Neural cell (in vitro differentiated cells): ENCODE data around the gene SP4. TPM values are rescaled to one million over a fixed set of nuclear protein-coding genes. Genes with fewer than 3 reads are reported as not detected.

Source experiments
- H2AFZ ChIP-seq: fragments of 200-600, 300-800 bp; sonication (generic), shearing (Covaris generic); 2 replicates; pipeline ENCODE4 v1.6.0; 2014; ENCODE audit warnings: low read depth, mild to moderate bottlenecking, antibody characterized with exemption, low read length, moderate library complexity
- H3F3A ChIP-seq: fragments of 200-600 bp; shearing (Covaris generic); 2 replicates; pipeline ENCODE4 v1.6.1; 2016; ENCODE audit warnings: mild to moderate bottlenecking, moderate library complexity, mixed read lengths, antibody characterized with exemption, low read length; ENCODE audit not compliant: insufficient read depth, poor library complexity, severe bottlenecking
- H3K27ac ChIP-seq: fragments of 200-600, 300-800 bp; sonication (generic), shearing (Covaris generic); 2 replicates; pipeline ENCODE4 v1.5.1; 2014; ENCODE audit warnings: mild to moderate bottlenecking, low read length, moderate library complexity
- H3K27me3 ChIP-seq: fragments of 300-800, 200-600 bp; sonication (generic), shearing (Covaris generic); 2 replicates; pipeline ENCODE4 v1.6.0; 2014; ENCODE audit warnings: mild to moderate bottlenecking, low read depth, low read length, moderate library complexity; ENCODE audit not compliant: insufficient read depth
- H3K36me3 ChIP-seq: fragments of 300-800, 200-600 bp; sonication (generic), shearing (Covaris generic); 2 replicates; pipeline ENCODE4 v1.5.1; 2014; ENCODE audit warnings: mild to moderate bottlenecking, antibody characterized with exemption, low read length, moderate library complexity; ENCODE audit not compliant: insufficient read depth
- H3K4me2 ChIP-seq: fragments of 300-800, 200-600 bp; sonication (generic), shearing (Covaris generic); 2 replicates; pipeline ENCODE4 v1.6.0; 2014; ENCODE audit warnings: mild to moderate bottlenecking, low read length
- H3K4me3 ChIP-seq: fragments of 300-800, 200-600 bp; sonication (generic), shearing (Covaris generic); 2 replicates; pipeline ENCODE4 v1.5.1; 2014; ENCODE audit warnings: mild to moderate bottlenecking, low read length, moderate library complexity
- H3K79me2 ChIP-seq: fragments of 200-600 bp; shearing (Covaris generic); replicated peaks from 2 replicates; pipeline ENCODE4 v1.6.0; 2014; ENCODE audit warnings: mild to moderate bottlenecking, low read length, moderate library complexity; ENCODE audit not compliant: insufficient read depth
- H3K9ac ChIP-seq: fragments of 300-800, 200-600 bp; sonication (generic), shearing (Covaris generic); 2 replicates; pipeline ENCODE4 v1.6.1; 2016; ENCODE audit warnings: mild to moderate bottlenecking, low read length, mixed read lengths
- H3K9me2 ChIP-seq: fragments of 200-600 bp; shearing (Covaris generic); 2 replicates; pipeline ENCODE4 v1.6.1; 2016; ENCODE audit warnings: mild to moderate bottlenecking, low read length, mixed read lengths; ENCODE audit not compliant: insufficient read depth
- H3K9me3 ChIP-seq: fragments of 200-600, 300-800 bp; sonication (generic), shearing (Covaris generic); 2 replicates; pipeline ENCODE4 v1.6.1; 2016; ENCODE audit warnings: mild to moderate bottlenecking, mixed run types, low read length, moderate library complexity, mixed read lengths
- H4K20me1 ChIP-seq: fragments of 200-600 bp; shearing (Covaris generic); 2 replicates; pipeline ENCODE4 v1.6.1; 2016; ENCODE audit warnings: mild to moderate bottlenecking, mixed run types; ENCODE audit not compliant: insufficient read depth
- CTCF ChIP-seq: fragments of 450-650 bp; IDR thresholded peaks from 2 replicates; pipeline ENCODE4 v1.5.1; 2014; ENCODE audit warnings: antibody characterized with exemption, mild to moderate bottlenecking, moderate library complexity; ENCODE audit not compliant: poor library complexity, severe bottlenecking
- EP300 ChIP-seq: fragments of 450-650 bp; conservative IDR thresholded peaks from 2 replicates; pipeline ENCODE4 v1.6.1; 2014; ENCODE audit warnings: antibody characterized with exemption, mild to moderate bottlenecking, moderate library complexity; ENCODE audit not compliant: poor library complexity, severe bottlenecking
- EZH2 ChIP-seq: fragments of 200-600, 300-800 bp; shearing (Covaris generic), sonication (generic); IDR thresholded peaks from 2 replicates; pipeline ENCODE4 v1.6.1; 2014; ENCODE audit warnings: antibody characterized with exemption, low read length, borderline replicate concordance, mild to moderate bottlenecking; ENCODE audit not compliant: insufficient read depth, poor library complexity, severe bottlenecking
- MXI1 ChIP-seq: fragments of 450-650 bp; conservative IDR thresholded peaks from 2 replicates; pipeline ENCODE4 v1.6.1; 2014; ENCODE audit warnings: antibody characterized with exemption, mild to moderate bottlenecking; ENCODE audit not compliant: poor library complexity, severe bottlenecking
- POLR2AphosphoS5 ChIP-seq: IDR thresholded peaks from 2 replicates; pipeline ENCODE4 v1.6.1; 2012
- RAD21 ChIP-seq: fragments of 450-650 bp; conservative IDR thresholded peaks from 2 replicates; pipeline ENCODE4 v1.6.1; 2014; ENCODE audit warnings: antibody characterized with exemption, mild to moderate bottlenecking, moderate library complexity
- REST ChIP-seq: IDR thresholded peaks from 2 replicates; pipeline ENCODE4 v1.6.1; 2012; ENCODE audit warnings: borderline replicate concordance
- SMC3 ChIP-seq: fragments of 450-650 bp; conservative IDR thresholded peaks from 2 replicates; pipeline ENCODE4 v1.6.1; 2014; ENCODE audit warnings: antibody characterized with exemption, mild to moderate bottlenecking, moderate library complexity; ENCODE audit not compliant: poor library complexity
- TAF1 ChIP-seq: IDR thresholded peaks from 2 replicates; pipeline ENCODE4 v1.6.1; 2012; ENCODE audit warnings: low read depth
- polyA plus RNA-seq: library from polyadenylated mRNA; depleted of rRNA; stranded (reverse); fragments of >200 nt; gene quantifications from 2 replicates; pipeline ENCODE4 v1.2.3, GENCODE V29; 2014

The SP4 gene
- polyA plus RNA-seq, 1 donor from 2014 or later = 27.8 TPM

GRCh38 chr7:21417647-21418046 is 10.2 kb upstream of the SP4 start:
- H3K79me2 ChIP-seq = no peaks in the 10 kb centered on the region
- H3K9ac ChIP-seq = no peak overlapping the region
- no peak for TF ChIP-seq CTCF
- TF ChIP-seq POLR2AphosphoS5 = no peak
- no peaks in the 10 kb centered on the region for H3K9me2 ChIP-seq
- no peak overlapping the region for H3K4me2 ChIP-seq
- no peak overlapping the region for H3K27ac ChIP-seq
- H3K9me3 ChIP-seq = no peaks in the 10 kb centered on the region
- H3K36me3 ChIP-seq = no peaks in the 10 kb centered on the region
- no peaks in the 10 kb centered on the region for H3K27me3 ChIP-seq
- H4K20me1 ChIP-seq = no peaks in the 10 kb centered on the region
- H2AFZ ChIP-seq = no peak overlapping the region
- no peak overlapping the region for H3K4me3 ChIP-seq
- H3F3A ChIP-seq = no peaks in the 10 kb centered on the region

GRCh38 chr7:21422751-21423150 is 5.1 kb upstream of the SP4 start:
- no peak overlapping the region for H3K9ac ChIP-seq
- H3K4me2 ChIP-seq = no peak overlapping the region
- no peaks in the 10 kb centered on the region for H3K27me3 ChIP-seq
- H3K9me3 ChIP-seq = no peaks in the 10 kb centered on the region
- no peaks in the 10 kb centered on the region for H3K36me3 ChIP-seq
- H3F3A ChIP-seq = no peaks in the 10 kb centered on the region
- no peak overlapping the region for H3K4me3 ChIP-seq
- no peaks in the 10 kb centered on the region for H3K79me2 ChIP-seq
- no peaks in the 10 kb centered on the region for H4K20me1 ChIP-seq
- TF ChIP-seq CTCF (no peak), RAD21 (no peak), EZH2 (no peak), POLR2AphosphoS5 (no peak), EP300 (no peak), REST (no peak), SMC3 (no peak), TAF1 (no peak), MXI1 (no peak)
- H3K27ac ChIP-seq = no peak overlapping the region
- no peaks in the 10 kb centered on the region for H3K9me2 ChIP-seq
- H2AFZ ChIP-seq = no peak overlapping the region
